DMS 273 treated with DMSO at 0.1 percent for 48 hours (cell line): ENCODE data around the gene LSM12.
"Not testable (repeated sequence)": the region's sequence is repeated elsewhere in the genome, so short reads cannot be mapped to it uniquely, and the experiment has no call there.

ENCODE experiments used
- DNase-seq: peaks from one replicate; lab custom pipeline; 2025; lab: John Stamatoyannopoulos, UW

Gene LSM12

DNA sequence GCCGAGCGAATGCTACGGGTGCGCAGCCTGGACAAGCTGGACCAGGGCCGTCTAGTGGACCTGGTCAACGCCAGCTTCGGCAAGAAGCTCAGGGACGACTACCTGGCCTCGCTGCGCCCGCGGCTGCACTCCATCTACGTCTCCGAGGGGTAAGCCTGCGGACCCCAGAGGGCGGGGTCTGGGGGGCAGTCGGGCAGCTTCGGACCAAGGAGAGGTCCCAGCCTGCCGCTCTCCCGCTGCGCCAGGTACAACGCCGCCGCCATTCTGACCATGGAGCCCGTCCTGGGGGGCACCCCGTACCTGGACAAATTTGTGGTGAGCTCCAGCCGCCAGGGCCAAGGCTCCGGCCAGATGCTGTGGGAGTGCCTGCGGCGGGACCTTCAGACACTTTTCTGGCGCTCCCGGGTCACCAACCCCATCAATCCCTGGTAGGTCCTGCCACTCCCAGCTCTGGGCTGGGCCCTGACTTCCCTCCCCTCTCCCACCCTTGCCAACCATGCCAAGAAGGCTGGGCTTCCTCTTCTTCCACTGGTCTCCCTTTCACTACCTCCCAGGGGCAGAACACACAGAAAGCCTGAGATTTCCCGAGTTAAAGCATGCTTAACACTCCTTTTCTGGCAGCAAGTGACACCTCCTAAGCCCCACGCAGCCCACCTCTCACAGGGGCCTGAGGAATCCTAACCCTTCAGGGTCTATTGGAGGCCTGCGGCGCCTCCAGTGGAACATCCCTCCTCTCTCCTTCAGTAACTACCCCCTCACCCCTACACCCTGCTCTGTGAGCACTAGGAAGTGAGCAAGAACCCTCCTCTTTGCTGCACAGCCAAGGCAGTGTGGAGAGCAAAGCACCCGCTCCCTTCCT, 58.9 kb downstream of the LSM12 start:
- DNase-seq = no peak

- peak; percentile 76 for DNase-seq
Observed at GRCh38 chr17:44006598-44007345, 59.7 kb downstream of the LSM12 start.

GRCh38 chr17:44006272-44006597, 60.2 kb downstream of the LSM12 start:
- DNase-seq = no peak

DNA sequence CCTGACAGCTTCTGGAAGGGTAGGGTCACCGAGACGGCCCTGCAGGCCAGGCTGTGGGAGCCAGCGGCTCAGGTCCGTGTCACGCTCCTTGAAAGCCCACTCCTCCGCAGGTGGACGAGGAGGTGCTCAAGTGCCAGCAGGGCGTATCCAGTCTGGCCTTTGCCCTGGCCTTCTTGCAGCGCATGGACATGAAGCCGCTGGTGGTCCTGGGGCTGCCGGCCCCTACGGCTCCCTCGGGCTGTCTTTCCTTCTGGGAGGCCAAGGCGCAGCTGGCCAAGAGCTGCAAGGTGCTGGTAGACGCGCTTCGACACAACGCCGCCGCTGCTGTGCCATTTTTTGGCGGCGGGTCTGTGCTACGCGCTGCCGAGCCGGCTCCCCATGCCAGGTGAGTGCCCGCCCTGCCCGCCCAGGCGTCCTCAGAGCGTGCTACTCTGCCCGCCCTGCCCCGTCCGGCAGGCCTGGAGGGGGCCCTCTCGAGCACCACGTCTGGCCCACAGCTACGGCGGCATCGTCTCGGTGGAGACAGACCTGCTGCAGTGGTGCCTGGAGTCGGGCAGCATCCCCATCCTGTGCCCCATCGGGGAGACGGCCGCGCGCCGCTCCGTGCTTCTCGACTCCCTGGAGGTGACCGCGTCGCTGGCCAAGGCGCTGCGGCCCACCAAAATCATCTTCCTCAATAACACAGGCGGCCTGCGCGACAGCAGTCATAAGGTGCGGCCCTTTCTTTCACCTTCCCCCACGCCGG, 60.8 kb downstream of the LSM12 start:
- no peak for DNase-seq

DNA sequence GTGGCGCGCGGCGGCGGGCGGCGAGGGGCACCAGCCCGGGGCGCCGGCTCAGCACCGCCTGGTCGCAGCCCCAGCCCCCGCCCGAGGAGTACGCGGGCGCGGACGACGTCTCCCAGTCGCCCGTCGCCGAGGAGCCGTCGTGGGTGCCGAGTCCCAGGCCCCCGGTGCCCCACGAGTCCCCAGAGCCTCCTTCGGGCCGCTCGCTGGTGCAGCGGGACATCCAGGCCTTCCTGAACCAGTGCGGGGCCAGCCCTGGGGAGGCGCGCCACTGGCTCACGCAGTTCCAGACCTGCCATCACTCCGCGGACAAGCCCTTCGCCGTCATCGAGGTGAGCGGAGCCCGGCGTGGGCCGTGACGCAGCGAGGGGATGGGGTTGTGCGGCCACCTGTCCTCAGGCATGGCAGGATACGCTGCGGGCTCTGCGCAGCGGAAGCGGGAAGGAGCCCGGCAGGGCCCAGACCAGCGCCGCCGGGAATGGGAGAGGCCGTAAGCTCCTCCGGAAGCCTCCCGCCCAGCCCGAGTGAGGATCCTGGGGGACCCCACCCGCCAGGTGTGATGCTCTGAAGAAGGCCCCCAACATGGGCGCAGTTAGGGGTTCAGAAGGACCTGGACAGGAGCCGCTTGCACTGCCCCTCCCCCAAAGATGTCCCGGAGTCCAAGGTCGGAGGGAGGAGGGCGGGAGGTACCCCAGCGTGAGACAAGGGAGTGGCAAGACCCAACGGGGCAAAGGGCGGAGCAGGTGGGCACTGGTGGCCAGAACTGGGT, 61.5 kb downstream of the LSM12 start:
- DNase-seq = no peak

DNA sequence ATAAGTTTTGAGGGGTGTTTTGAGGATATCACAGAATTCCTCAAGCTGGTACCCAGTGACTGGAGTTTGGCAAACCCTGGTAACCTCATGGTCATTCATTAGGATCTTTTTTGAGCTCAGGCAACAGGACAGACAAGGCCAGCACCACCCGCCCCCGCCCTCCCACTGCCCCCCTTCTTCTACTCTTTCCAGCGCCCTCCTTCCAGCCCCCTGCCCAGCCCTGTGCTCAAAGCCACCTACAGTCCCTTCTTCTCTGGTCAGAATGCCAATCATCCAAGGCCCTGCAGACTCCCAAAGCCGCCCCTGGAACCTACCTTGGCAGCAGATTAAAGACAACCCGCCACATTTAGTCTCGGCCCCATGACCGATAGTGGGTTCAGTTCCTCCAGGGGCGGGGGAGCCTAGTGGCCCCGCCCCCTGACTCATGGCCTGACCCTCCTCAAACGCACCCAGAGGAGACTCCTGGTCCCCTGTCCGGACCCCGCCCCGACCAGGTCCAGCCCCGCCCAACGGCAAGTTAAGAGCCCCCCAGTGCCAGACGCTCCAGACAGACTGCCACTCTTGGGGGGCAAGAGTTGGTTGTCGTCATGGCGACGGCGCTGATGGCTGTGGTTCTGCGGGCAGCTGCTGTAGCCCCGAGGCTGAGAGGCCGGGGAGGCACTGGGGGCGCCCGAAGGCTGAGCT, 62.3 kb downstream of the LSM12 start, which contains the start of gene NAGS:
TSS of gene NAGS (plus strand) at position 546 of the 684 bp plus-strand sequence. CDS start at position 588, 42 bp downstream.
- no peak for DNase-seq

DNA sequence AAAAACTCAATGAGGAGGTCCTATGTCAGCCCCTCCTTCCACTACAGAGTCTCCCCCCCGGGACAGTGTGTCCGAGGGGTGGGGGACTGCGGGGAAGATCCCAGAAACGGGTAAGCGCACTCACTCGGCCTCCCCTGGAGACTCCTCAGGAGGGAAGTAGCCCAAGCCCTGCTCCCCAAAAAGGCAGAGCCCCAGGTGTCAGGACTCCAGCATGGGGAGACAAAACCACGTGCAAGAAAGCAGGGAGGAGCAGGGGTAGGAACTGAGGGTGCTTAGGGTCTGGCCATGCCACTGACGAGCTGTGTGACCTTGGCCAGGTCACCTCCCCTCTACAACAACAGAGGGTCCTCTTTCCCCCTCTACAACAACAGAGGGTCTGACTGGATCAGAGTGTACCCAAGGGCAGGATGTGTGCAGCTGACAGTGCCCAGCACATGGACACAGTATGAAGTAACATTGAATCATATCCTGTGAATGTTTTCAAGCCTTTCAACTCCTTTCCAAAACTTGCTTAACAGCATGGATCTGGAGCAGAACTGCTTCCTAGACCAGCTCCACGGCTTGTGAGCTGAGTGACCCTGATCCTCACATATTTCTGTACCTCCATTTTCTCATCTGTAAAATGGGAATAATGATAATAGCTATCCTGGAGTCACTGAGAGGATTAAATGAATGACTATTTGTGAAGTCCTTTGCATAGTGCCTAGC, 64.2 kb downstream of the LSM12 start:
- DNase-seq = no peak

- no peak for DNase-seq
Observed at GRCh38 chr17:44001461-44001920, 65.0 kb downstream of the LSM12 start.

DNA sequence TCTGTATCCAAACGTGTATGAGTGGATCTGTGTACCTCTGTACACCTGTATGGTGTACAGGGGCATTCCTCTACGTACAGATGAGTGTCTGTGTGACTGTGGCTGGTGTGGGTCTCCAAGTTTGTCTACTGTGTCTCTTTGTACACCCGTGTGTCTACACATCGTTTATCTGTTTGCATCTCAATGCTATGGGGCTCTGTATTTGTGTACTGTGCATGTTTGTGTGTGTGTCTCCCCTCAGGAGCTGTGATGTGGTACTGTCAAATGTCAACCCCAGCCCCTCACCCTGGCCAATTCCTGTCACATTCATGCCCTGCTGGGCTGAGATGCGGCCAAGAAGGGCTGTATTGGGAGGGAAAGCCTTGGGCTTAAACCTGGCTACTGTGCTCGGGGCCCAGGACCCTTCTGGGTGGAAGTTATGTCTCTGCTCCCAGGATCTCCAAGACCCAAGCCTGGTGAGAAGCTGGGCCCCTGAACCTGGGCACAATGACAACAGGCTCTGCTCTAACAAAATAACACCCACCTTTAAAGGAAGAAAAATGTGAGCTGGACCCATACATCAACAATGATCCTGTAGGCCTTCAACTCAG, 65.5 kb downstream of the LSM12 start:
- DNase-seq = no peak

DNA sequence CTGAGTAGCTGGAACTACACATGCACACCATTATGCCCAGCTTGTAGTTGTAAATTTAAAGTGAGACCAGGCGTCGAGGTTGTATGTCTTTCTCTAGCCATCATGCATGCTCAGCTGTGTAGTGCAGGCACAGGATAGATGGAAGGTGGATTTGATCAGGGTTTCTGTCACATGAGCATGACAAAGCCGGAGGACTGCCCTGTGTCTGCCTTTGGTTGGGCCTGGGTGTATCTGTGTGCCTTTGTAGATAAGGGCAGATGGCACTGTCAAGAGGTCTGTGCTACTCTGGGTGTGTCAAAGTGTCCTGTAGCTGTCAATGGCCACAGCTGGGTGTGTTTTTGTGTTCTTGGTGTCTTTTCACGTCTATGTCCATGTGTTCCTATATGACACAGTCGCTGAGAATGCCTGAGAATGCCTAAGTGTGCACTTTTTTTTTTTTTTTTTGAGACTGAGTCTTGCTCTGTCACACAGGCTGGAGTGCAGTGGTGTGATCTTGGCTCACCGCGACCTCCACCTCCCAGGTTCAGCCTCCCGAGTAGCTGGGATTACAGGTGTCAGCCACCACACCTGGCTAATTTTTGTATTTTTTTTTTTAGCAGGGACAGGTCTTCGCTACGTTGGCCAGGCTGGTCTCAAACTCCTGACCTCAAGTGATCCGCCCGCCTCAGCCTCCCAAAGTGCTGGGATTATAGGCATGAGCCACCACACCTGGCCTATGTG, 66.2 kb downstream of the LSM12 start:
- no peak for DNase-seq

GRCh38 chr17:43999024-43999423, 67.4 kb downstream of the LSM12 start:
- no peak for DNase-seq

- no peak for DNase-seq
Observed at GRCh38 chr17:43998552-43998951, 67.9 kb downstream of the LSM12 start.

GRCh38 chr17:43997180-43997579, 69.3 kb downstream of the LSM12 start:
- DNase-seq = not testable (repeated sequence)

- no peak for DNase-seq
Observed at GRCh38 chr17:43995150-43995471, 71.4 kb downstream of the LSM12 start.

DNA sequence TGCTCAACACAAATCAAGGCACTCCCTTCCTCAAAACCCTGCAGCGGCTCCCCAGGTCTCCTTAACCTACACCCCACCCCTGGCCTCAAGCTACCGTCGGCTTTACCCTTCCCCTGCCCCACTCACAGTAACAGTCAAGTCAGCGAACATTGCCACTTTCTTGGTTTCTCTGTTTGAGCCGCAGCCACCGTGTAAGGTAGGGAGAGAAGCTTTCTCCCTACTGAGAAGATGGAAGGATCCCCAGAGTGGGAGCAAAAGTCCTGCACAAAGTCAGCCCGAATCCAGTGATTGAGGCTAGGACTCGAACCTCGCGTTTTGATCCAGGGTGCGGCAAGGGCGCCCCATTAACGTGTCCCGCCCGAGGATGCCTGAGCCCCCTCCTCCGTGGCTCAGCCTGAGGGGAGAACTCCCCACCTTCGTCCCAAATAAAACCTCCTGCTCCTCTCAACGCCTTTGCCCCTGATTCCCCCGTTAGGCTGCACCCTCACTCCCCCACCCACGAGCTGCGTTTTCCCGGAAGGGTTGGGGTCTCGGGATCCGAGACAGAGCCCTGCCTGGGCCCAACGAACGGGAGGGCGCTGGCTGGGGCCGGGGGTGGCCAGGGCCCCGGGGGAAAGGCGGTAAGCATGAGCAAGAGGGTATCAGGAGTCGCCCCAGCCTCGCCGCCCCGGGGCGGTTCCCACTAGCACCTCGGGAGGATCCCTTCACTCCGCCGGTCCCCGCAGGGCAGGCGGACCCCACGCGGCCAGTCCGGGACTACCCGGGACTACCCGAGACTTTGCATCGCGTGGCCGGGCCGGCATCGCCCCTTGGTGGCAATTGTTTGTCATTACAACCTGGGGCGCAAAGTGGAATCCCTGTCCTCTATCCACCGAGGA, 72.0 kb downstream of the LSM12 start:
- no peak for DNase-seq

- no peak for DNase-seq
Observed at GRCh38 chr17:43992641-43993040, 73.8 kb downstream of the LSM12 start.

- no peak for DNase-seq
Observed at GRCh38 chr17:43988301-43988700, 78.2 kb downstream of the LSM12 start.
